Spleen (tissue), 11 donors: ENCODE measurements around the gene DENND1A. TPM values are rescaled to one million over a fixed set of nuclear protein-coding genes. Genes with fewer than 3 reads are reported as not detected.
A peak's percentile ranks its signal among the peaks of the same experiment; 100 is the strongest.

Experiments
- DNase-seq: peaks from one replicate; pipeline ENCODE4 v3.0.0-alpha.2; 2020
- H3K27ac ChIP-seq, 8 donors: fragments of 200-600 bp; sonication (generic) in 7 of 8; 1 replicate in 4 of 8; 2 replicates in 4 of 8; pipeline versions ENCODE4 v1.5.0 to v1.8.0; 2016 to 2021; ENCODE audit warnings: inconsistent platforms in 4 of 8, mild to moderate bottlenecking in 4 of 8, moderate library complexity in 1 of 8
- H3K27me3 ChIP-seq, 7 donors: fragments of 200-600 bp; sonication (generic) in 6 of 7; replicated peaks in 1 of 7; 1 replicate in 4 of 7; 2 replicates in 3 of 7; pipeline versions ENCODE4 v1.5.0 to v1.8.0; 2016 to 2021; ENCODE audit warnings: inconsistent platforms in 3 of 7, mild to moderate bottlenecking in 1 of 7
- H3K36me3 ChIP-seq, 6 donors: fragments of 200-600 bp; sonication (generic) in 5 of 6; 1 replicate in 4 of 6; 2 replicates in 2 of 6; pipeline versions ENCODE4 v1.5.0 to v1.8.0; 2016 to 2021; ENCODE audit warnings: inconsistent platforms in 2 of 6
- H3K4me1 ChIP-seq, 6 donors: fragments of 200-600 bp; sonication (generic) in 5 of 6; 1 replicate in 3 of 6; 2 replicates in 3 of 6; pipeline versions ENCODE4 v1.5.0 to v1.8.0; 2016 to 2021; ENCODE audit warnings: inconsistent platforms in 3 of 6
- H3K4me3 ChIP-seq, 8 donors: fragments of 200-600 bp; sonication (generic) in 7 of 8; 1 replicate in 4 of 8; 2 replicates in 4 of 8; pipeline versions ENCODE4 v1.5.0 to v1.8.0; 2016 to 2021; ENCODE audit warnings: inconsistent platforms in 4 of 8, mild to moderate bottlenecking in 4 of 8, moderate library complexity in 2 of 8
- H3K9me3 ChIP-seq, 8 donors: fragments of 200-600 bp; sonication (generic) in 7 of 8; 1 replicate in 4 of 8; 2 replicates in 4 of 8; pipeline versions ENCODE4 v1.5.0 to v1.8.0; 2016 to 2021; ENCODE audit warnings: inconsistent platforms in 4 of 8
- CTCF ChIP-seq, 11 experiments: fragments of 200-600 bp in 7 of 11; fragments of 450-650 bp in 4 of 11; sonication (generic) in 4 of 11; IDR thresholded peaks in 8 of 11; conservative IDR thresholded peaks in 3 of 11; 1 replicate in 7 of 11; 2 replicates in 4 of 11; pipeline versions ENCODE4 v1.4.0 to v1.8.0; 2016 to 2021; ENCODE audit warnings: antibody characterized with exemption in 11 of 11, inconsistent platforms in 4 of 11, mild to moderate bottlenecking in 1 of 11
- POLR2A ChIP-seq, 3 donors: fragments of 450-650 bp; IDR thresholded peaks; one replicate each; pipeline ENCODE4 v1.5.1; 2017; ENCODE audit warnings: antibody characterized with exemption in 3 of 3, mild to moderate bottlenecking in 1 of 3
- POLR2AphosphoS5 ChIP-seq, 3 donors: sonication (generic); formaldehyde crosslinking; IDR thresholded peaks; one replicate each; pipeline ENCODE4 v1.5.1; 2017; ENCODE audit warnings: antibody characterized with exemption in 3 of 3
- WGBS, 5 donors: extraction: QIAGEN DNeasy Blood & Tissue Kit in 3 of 5; methylation state at CpG; one replicate each; pipeline versions ENCODE4 v1.1.5 to v1.1.7; 2013 to 2018; 5-methylcytosine and 5-hydroxymethylcytosine counted together
- intact Hi-C: fragments of 100-400 bp; cut with DNase I; formaldehyde crosslinking; loops from one replicate; pipeline ENCODE4 v1.15.0; 2023; ENCODE audit warnings: low total_unique reads
- polyA plus RNA-seq, 3 donors: library from polyadenylated mRNA; stranded (reverse); fragments of 200-250 nt; gene quantifications; one replicate each; pipeline ENCODE4 v1.2.1, GENCODE V29; 2013
- total RNA-seq, 7 donors: library from RNA; depleted of rRNA in 3 of 7; stranded (reverse); fragments of >200 nt in 3 of 7; fragmentation: NEBNext Ultra II Directional in 4 of 7; extraction: Animal tissue kit (Norgen Biotek cat#: 25700) in 4 of 7; gene quantifications; one replicate each; pipeline versions ENCODE4 v1.1.0 to v1.2.1, GENCODE V29; 2016 to 2021
- donor health status: healthy with polysubstance abuse.
- donor health status: DM: no; HTN: no; CAD: no; lungs with moderate emphysema.
- donor health status: DM: no; HTN: no; CAD: no.
- donor health status: Bipolar disorder and iron deficiency.
- donor health status: healthy.
- donor health status: DM: no; HTN: no; CAD: no.
- donor health status: DM: yes; HTN: yes; CAD: no.

DENND1A gene
- total and polyA plus RNA-seq, 10 donors, result 5.4 to 59.3 (median 48.8) TPM

GRCh38 chr9:123676869-123677268, 253.1 kb downstream of the DENND1A start:
- no peak overlapping the region for H3K27ac ChIP-seq
- H3K36me3 ChIP-seq, result peaks cover 0 to 28% (median 0%) of the 10 kb centered on the region in 6 donors
- H3K27me3 ChIP-seq, result no peaks in the 10 kb centered on the region
- intact Hi-C loops, result no loop called here
- H3K4me1 ChIP-seq, result peaks cover 5 to 36% (median 12%) of the 10 kb centered on the region in 6 donors
- TF ChIP-seq POLR2AphosphoS5 (IDR thresholded peaks at IDR 0.05) (no peak), CTCF (IDR thresholded peaks at IDR 0.05 in 8 of 11, conservative IDR thresholded peaks at IDR 0.05 in 3 of 11) (no peak), POLR2A (IDR thresholded peaks at IDR 0.05) (no peak)
- DNase-seq, result no peak
- H3K9me3 ChIP-seq, result peaks cover 0 to 17% (median 12%) of the 10 kb centered on the region in 8 donors
- WGBS, 5 donors, result 92 to 96% (median 93%) methylated on average over 2 of the region's 2 CpGs
- H3K4me3 ChIP-seq, result no peak overlapping the region

- TF ChIP-seq POLR2AphosphoS5 (IDR thresholded peaks at IDR 0.05) (no peak), POLR2A (IDR thresholded peaks at IDR 0.05) (no peak), CTCF (IDR thresholded peaks at IDR 0.05 in 8 of 11, conservative IDR thresholded peaks at IDR 0.05 in 3 of 11) (no peak)
- H3K4me3 ChIP-seq, result no peak overlapping the region
- DNase-seq, result no peak
- intact Hi-C loops, result no loop called here
- peaks cover 0 to 86% (median 24%) of the 10 kb centered on the region in 6 donors for H3K36me3 ChIP-seq
- peaks cover 0 to 41% (median 31%) of the 10 kb centered on the region in 8 donors for H3K9me3 ChIP-seq
- WGBS, 5 donors, result 72 to 93% (median 85%) methylated on average over 3 of the region's 3 CpGs
- no peaks in the 10 kb centered on the region for H3K4me1 ChIP-seq
- no peak overlapping the region for H3K27ac ChIP-seq
- no peaks in the 10 kb centered on the region for H3K27me3 ChIP-seq
Observed at GRCh38 chr9:123669346-123669745, 260.6 kb downstream of the DENND1A start.

GRCh38 chr9:123663529-123663928, 266.4 kb downstream of the DENND1A start:
- H3K9me3 ChIP-seq, result peaks cover 0 to 48% (median 40%) of the 10 kb centered on the region in 8 donors
- peaks cover 0 to 59% (median 17%) of the 10 kb centered on the region in 6 donors for H3K36me3 ChIP-seq
- no peak overlapping the region for H3K4me3 ChIP-seq
- no peak overlapping the region for H3K27ac ChIP-seq
- peaks cover 0 to 45% (median 18%) of the 10 kb centered on the region in 6 donors for H3K4me1 ChIP-seq
- intact Hi-C loops, result no loop called here
- H3K27me3 ChIP-seq, result no peaks in the 10 kb centered on the region
- no peak for TF ChIP-seq POLR2AphosphoS5 (IDR thresholded peaks at IDR 0.05)
- TF ChIP-seq CTCF (IDR thresholded peaks at IDR 0.05 in 8 of 11, conservative IDR thresholded peaks at IDR 0.05 in 3 of 11), result no peak
- no peak for TF ChIP-seq POLR2A (IDR thresholded peaks at IDR 0.05)
- DNase-seq, result no peak
- WGBS, 5 donors, result 90 to 100% (median 98%) methylated on average over 1 of the region's 1 CpG

GRCh38 chr9:123662057-123662776, 267.7 kb downstream of the DENND1A start:
- no peaks in the 10 kb centered on the region for H3K27me3 ChIP-seq
- TF ChIP-seq POLR2A (IDR thresholded peaks at IDR 0.05), result no peak
- no peak for TF ChIP-seq POLR2AphosphoS5 (IDR thresholded peaks at IDR 0.05)
- TF ChIP-seq CTCF (IDR thresholded peaks at IDR 0.05 in 8 of 11, conservative IDR thresholded peaks at IDR 0.05 in 3 of 11), result no peak
- H3K4me3 ChIP-seq, result no peak overlapping the region
- no peak for DNase-seq
- H3K9me3 ChIP-seq, result peaks cover 0 to 48% (median 40%) of the 10 kb centered on the region in 8 donors
- intact Hi-C loops, result no loop called here
- whole genome bisulfite sequencing, 5 donors, result 70 to 82% (median 80%) methylated on average over 8 of the region's 8 CpGs
- peaks cover 0 to 46% (median 13%) of the 10 kb centered on the region in 6 donors for H3K36me3 ChIP-seq
- H3K4me1 ChIP-seq, result peaks cover 0 to 49% (median 18%) of the 10 kb centered on the region in 6 donors
- H3K27ac ChIP-seq, result peak overlapping the region in 3 of 8 donors; percentile 31 to 54 (median 38)
